Testis (tissue), 3 donors: ENCODE data around the gene SPIB. TPM values are rescaled to one million over a fixed set of nuclear protein-coding genes. Genes with fewer than 3 reads are reported as not detected.

Experiments used
- DNase-seq: peaks from one replicate; pipeline ENCODE4 v3.0.0-alpha.2; 2019
- H3K27ac ChIP-seq, 2 donors: fragments of 200-600 bp; sonication (generic); one replicate each; pipeline ENCODE4 v1.5.1; 2019
- H3K27me3 ChIP-seq: fragments of 200-600 bp; sonication (generic); one replicate; pipeline ENCODE4 v1.5.1; 2019
- H3K36me3 ChIP-seq: fragments of 200-600 bp; sonication (generic); one replicate; pipeline ENCODE4 v1.5.1; 2017; ENCODE audit warnings: low read depth; ENCODE audit errors: missing control alignments
- H3K4me1 ChIP-seq: fragments of 200-600 bp; sonication (generic); one replicate; pipeline ENCODE4 v1.5.1; 2019
- H3K4me3 ChIP-seq, 2 donors: fragments of 200-600 bp; sonication (generic); one replicate each; pipeline ENCODE4 v1.5.1; 2017 to 2019
- H3K9me3 ChIP-seq: fragments of 200-600 bp; sonication (generic); one replicate; pipeline ENCODE4 v1.5.1; 2017
- CTCF ChIP-seq, 3 experiments: fragments of 450-650 bp in 2 of 3; fragments of 200-600 bp in 1 of 3; sonication (generic) in 1 of 3; IDR thresholded peaks; one replicate each; pipeline ENCODE4 v1.5.1; 2016 to 2019; ENCODE audit warnings: antibody characterized with exemption in 3 of 3, mild to moderate bottlenecking in 2 of 3, moderate library complexity in 1 of 3
- POLR2A ChIP-seq: fragments of 450-650 bp; IDR thresholded peaks from one replicate; pipeline ENCODE4 v1.6.1; 2017; ENCODE audit warnings: antibody characterized with exemption, mild to moderate bottlenecking, moderate library complexity
- WGBS, 2 donors: methylation state at CpG; one replicate each; pipeline ENCODE4 v1.1.5; 2018; 5-methylcytosine and 5-hydroxymethylcytosine counted together
- intact Hi-C: fragments of 100-400 bp; cut with DNase I; formaldehyde crosslinking; loops from one replicate; pipeline ENCODE4 v1.15.1; 2023; ENCODE audit warnings: low total_unique reads
- polyA plus RNA-seq: library from polyadenylated mRNA; stranded (reverse); fragments of 350-450 nt; fragmentation: Illumina TruSeq; extraction: RNeasy Lipid Tissue Mini Kit (QIAGEN cat#74804); gene quantifications from one replicate; pipeline ENCODE4 v1.2.3, GENCODE V29; 2014; ENCODE audit warnings: low read depth, low replicate concordance; ENCODE audit not compliant: insufficient read depth
- total RNA-seq, 2 donors: library from RNA; depleted of rRNA; stranded (reverse); fragments of >200 nt; gene quantifications; one replicate each; pipeline ENCODE4 v1.2.3, GENCODE V29; 2016

The SPIB gene
- total and polyA plus RNA-seq, 3 donors from 2014 or later, result 0.24 to 1.6 (median 1.1) TPM

GRCh38 chr19:50427997-50428425, 9.3 kb downstream of the SPIB start:
- WGBS, 2 donors, result 0 to 20% methylated on average over 2 to 10 of the region's 38 CpGs
- Histone ChIP-seq H3K4me3 (peak overlapping the region; percentile 15 to 39), H3K36me3 (no peaks in the 10 kb centered on the region), H3K9me3 (no peaks in the 10 kb centered on the region), H3K27ac (peak overlapping the region in 1 of 2 donors; percentile 57), H3K4me1 (peaks cover 15% of the 10 kb centered on the region), H3K27me3 (no peaks in the 10 kb centered on the region)
- DNase-seq, result peak; percentile 94
- no peak for TF ChIP-seq CTCF (IDR thresholded peaks at IDR 0.05)
- TF ChIP-seq POLR2A, result peak; percentile 14
- intact Hi-C loops, result no loop called here

- no peak overlapping the region for H3K4me3 ChIP-seq
- TF ChIP-seq CTCF (IDR thresholded peaks at IDR 0.05), result no peak
- no peak for TF ChIP-seq POLR2A
- H3K9me3 ChIP-seq, result no peaks in the 10 kb centered on the region
- 79 to 85% methylated on average over 2 to 7 of the region's 7 CpGs for WGBS, 2 donors
- H3K27me3 ChIP-seq, result no peaks in the 10 kb centered on the region
- H3K27ac ChIP-seq, result no peak overlapping the region
- peaks cover 15% of the 10 kb centered on the region for H3K4me1 ChIP-seq
- no peaks in the 10 kb centered on the region for H3K36me3 ChIP-seq
- intact Hi-C loops, result no loop called here
- DNase-seq, result no peak
These were observed 10.2 kb downstream of the SPIB start for GRCh38 chr19:50428772-50429463.

- 15 to 34% methylated on average over 13 of the region's 13 CpGs for WGBS, 2 donors
- no peak for DNase-seq
- Histone ChIP-seq H3K36me3 (no peaks in the 10 kb centered on the region), H3K27ac (peak overlapping the region in 1 of 2 donors; percentile 6), H3K4me1 (peaks cover 15% of the 10 kb centered on the region), H3K4me3 (peak overlapping the region; percentile 59 to 64), H3K27me3 (no peaks in the 10 kb centered on the region), H3K9me3 (no peaks in the 10 kb centered on the region)
- intact Hi-C loops, result no loop called here
- TF ChIP-seq CTCF (IDR thresholded peaks at IDR 0.05), result no peak
These were observed 12.2 kb downstream of the SPIB start for GRCh38 chr19:50430888-50431342.

GRCh38 chr19:50431343-50432220, 12.8 kb downstream of the SPIB start:
- TF ChIP-seq CTCF (IDR thresholded peaks at IDR 0.05) (no peak), POLR2A (no peak)
- peak overlapping the region; percentile 52 to 65 for H3K27ac ChIP-seq
- intact Hi-C loops, result no loop called here
- peak overlapping the region; percentile 59 to 64 for H3K4me3 ChIP-seq
- no peaks in the 10 kb centered on the region for H3K9me3 ChIP-seq
- H3K4me1 ChIP-seq, result peaks cover 15% of the 10 kb centered on the region
- H3K36me3 ChIP-seq, result no peaks in the 10 kb centered on the region
- peak; percentile 92 for DNase-seq
- H3K27me3 ChIP-seq, result no peaks in the 10 kb centered on the region
- WGBS, 2 donors, result 1 to 2% methylated on average over 36 to 38 of the region's 54 CpGs
